ENCODE data around the gene HSD11B2.

Gene HSD11B2

DNA sequence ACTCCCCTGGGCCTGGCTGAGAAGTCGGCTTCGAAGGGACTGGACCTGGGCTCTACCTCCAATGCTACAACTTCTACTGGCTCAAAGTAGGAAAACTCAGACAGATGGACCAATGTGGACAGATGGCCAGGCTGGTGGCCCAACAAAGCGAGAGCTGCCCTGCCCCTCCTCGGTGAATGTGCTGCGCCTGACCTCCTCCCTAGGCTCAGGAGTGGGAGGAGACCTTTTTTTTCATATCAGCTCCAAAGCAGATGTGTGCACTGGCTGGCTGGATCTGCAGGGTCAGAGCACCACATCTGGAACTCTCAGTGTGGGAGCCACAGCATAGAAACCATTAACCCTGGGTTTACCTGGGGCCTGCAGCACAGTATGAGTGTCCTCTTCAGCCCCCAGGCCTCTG is 29.2 kb downstream of the HSD11B2 start:
- TF ChIP-seq, protein P1, sequence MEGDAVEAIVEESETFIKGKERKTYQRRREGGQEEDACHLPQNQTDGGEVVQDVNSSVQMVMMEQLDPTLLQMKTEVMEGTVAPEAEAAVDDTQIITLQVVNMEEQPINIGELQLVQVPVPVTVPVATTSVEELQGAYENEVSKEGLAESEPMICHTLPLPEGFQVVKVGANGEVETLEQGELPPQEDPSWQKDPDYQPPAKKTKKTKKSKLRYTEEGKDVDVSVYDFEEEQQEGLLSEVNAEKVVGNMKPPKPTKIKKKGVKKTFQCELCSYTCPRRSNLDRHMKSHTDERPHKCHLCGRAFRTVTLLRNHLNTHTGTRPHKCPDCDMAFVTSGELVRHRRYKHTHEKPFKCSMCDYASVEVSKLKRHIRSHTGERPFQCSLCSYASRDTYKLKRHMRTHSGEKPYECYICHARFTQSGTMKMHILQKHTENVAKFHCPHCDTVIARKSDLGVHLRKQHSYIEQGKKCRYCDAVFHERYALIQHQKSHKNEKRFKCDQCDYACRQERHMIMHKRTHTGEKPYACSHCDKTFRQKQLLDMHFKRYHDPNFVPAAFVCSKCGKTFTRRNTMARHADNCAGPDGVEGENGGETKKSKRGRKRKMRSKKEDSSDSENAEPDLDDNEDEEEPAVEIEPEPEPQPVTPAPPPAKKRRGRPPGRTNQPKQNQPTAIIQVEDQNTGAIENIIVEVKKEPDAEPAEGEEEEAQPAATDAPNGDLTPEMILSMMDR (IDR thresholded peaks at IDR 0.05; ENCODE audit: low read depth, low read length): no peak
- TF ChIP-seq MYC (IDR thresholded peaks at IDR 0.05; ENCODE audit: low read depth, low read length): no peak
- H3K4me3 ChIP-seq (ENCODE audit: low read depth, low read length): no peak overlapping the region
- no peak for DNase-seq (ENCODE audit: low read depth)

DNA sequence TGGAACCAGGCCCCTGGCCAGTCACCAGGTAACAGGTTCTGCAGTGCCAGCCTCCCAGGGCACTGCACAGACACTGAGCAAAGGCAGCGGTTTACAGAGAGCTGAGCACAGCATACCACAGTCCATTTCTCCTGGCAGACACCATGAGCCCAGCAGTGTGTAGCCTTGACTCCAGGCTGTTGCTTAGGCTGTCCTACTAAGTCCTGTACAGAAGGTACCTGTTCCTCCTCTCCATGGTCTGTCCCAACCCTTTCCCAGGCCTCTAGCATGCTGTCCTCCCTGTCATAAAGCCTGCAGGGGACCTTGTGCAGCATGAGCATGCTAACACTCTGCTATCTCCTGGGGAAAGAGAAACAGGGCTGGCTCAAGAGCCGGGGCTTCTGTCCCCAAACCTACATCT is 30.0 kb downstream of the HSD11B2 start:
- TF ChIP-seq MYC (IDR thresholded peaks at IDR 0.05; ENCODE audit: low read depth, low read length) (no peak), POLR2A (IDR thresholded peaks at IDR 0.05; ENCODE audit: extremely low read depth, insufficient read length) (no peak)
- H3K4me3 ChIP-seq (ENCODE audit: low read depth, low read length): no peak overlapping the region
- DNase-seq (ENCODE audit: low read depth): no peak

GRCh38 chr16:67461600-67462278 is 30.8 kb downstream of the HSD11B2 start:
- no peak for TF ChIP-seq MYC (IDR thresholded peaks at IDR 0.05; ENCODE audit: low read depth, low read length)
- TF ChIP-seq, protein P2, sequence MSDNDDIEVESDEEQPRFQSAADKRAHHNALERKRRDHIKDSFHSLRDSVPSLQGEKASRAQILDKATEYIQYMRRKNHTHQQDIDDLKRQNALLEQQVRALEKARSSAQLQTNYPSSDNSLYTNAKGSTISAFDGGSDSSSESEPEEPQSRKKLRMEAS (IDR thresholded peaks at IDR 0.05; ENCODE audit: low read depth, low read length): no peak
- no peak for TF ChIP-seq POLR2A (IDR thresholded peaks at IDR 0.05; ENCODE audit: extremely low read depth, insufficient read length)
- TF ChIP-seq, protein P1 (IDR thresholded peaks at IDR 0.05; ENCODE audit: low read depth, low read length): no peak
- DNase-seq (ENCODE audit: low read depth): no peak
- no peak overlapping the region for H3K4me3 ChIP-seq (ENCODE audit: low read depth, low read length)

DNA sequence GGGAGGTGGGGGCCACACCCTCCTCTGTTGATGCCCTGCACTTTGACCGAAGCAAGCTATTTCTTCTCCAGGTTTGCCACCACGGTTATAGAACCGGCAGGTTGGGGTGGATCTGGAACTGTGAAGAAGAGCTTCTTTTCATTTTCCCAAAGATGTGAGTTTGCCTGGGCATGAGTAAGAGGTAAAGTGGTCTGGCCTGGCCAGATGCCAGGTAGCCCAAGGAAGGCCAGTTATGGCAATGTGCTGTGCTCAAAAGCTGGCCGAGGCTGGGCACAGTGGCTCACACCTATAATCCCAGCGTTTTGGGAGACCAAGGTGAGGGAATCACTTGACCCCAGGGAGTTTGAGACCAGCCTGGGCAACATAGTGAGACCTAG is 31.3 kb downstream of the HSD11B2 start:
- no peak for DNase-seq (ENCODE audit: low read depth)
- TF ChIP-seq, protein P1 (IDR thresholded peaks at IDR 0.05; ENCODE audit: low read depth, low read length): no peak
- TF ChIP-seq, protein P2 (IDR thresholded peaks at IDR 0.05; ENCODE audit: low read depth, low read length): no peak
- no peak for TF ChIP-seq POLR2A (IDR thresholded peaks at IDR 0.05; ENCODE audit: extremely low read depth, insufficient read length)
- TF ChIP-seq MYC (IDR thresholded peaks at IDR 0.05; ENCODE audit: low read depth, low read length): no peak
- H3K4me3 ChIP-seq (ENCODE audit: low read depth, low read length): no peak overlapping the region

DNA sequence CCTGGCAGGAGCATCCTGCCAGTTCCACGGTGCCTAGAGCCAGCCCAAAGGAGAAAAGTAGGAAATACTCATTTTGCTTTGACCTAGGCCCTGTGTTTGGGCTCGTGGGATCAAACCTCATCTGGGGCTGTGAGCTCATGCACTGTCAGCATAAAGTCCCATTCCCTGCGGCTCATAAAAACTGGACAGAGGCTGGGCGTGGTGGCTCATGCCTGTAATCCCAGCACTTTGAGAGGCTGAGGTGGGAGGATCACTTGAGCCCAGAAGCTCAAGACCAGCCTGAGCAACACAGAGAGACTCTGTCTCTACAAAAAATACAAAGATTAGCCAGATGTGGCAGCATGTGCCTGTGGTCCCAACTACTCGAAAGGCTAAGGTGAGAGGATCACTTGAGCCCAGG is 32.1 kb downstream of the HSD11B2 start:
- no peak for DNase-seq (ENCODE audit: low read depth)
- H3K4me3 ChIP-seq (ENCODE audit: low read depth, low read length): no peak overlapping the region
- TF ChIP-seq POLR2A (IDR thresholded peaks at IDR 0.05; ENCODE audit: extremely low read depth, insufficient read length) (no peak), MYC (IDR thresholded peaks at IDR 0.05; ENCODE audit: low read depth, low read length) (no peak)
- TF ChIP-seq, protein P2 (IDR thresholded peaks at IDR 0.05; ENCODE audit: low read depth, low read length): no peak
- TF ChIP-seq, protein P1 (IDR thresholded peaks at IDR 0.05; ENCODE audit: low read depth, low read length): no peak

- TF ChIP-seq, protein P2 (IDR thresholded peaks at IDR 0.05; ENCODE audit: low read depth, low read length): no peak
- TF ChIP-seq, protein P1 (IDR thresholded peaks at IDR 0.05; ENCODE audit: low read depth, low read length): no peak
- TF ChIP-seq POLR2A (IDR thresholded peaks at IDR 0.05; ENCODE audit: extremely low read depth, insufficient read length): no peak
- TF ChIP-seq MYC (IDR thresholded peaks at IDR 0.05; ENCODE audit: low read depth, low read length): no peak
- no peak overlapping the region for H3K4me3 ChIP-seq (ENCODE audit: low read depth, low read length)
- DNase-seq (ENCODE audit: low read depth): no peak
Observed at GRCh38 chr16:67463691-67464090, 32.8 kb downstream of the HSD11B2 start.

Data from NB4 (cell line).